ENCODE data around the gene OTUD7B.
"Not testable (repeated sequence)": the region's sequence is repeated elsewhere in the genome, so short reads cannot be mapped to it uniquely, and the experiment has no call there.

The OTUD7B gene

GRCh38 chr1:150002217-150002616, 8.3 kb downstream of the OTUD7B start:
- no peak for DNase-seq (ENCODE audit: low spot score)

- no peak for DNase-seq (ENCODE audit: low spot score)
Measured at GRCh38 chr1:150001415-150001814, 9.1 kb downstream of the OTUD7B start.

- no peak for DNase-seq (ENCODE audit: low spot score)
Measured at GRCh38 chr1:149997585-149998262, 12.8 kb downstream of the OTUD7B start.

GRCh38 chr1:149995927-149996326, 14.6 kb downstream of the OTUD7B start:
- no peak for DNase-seq (ENCODE audit: low spot score)

- no peak for DNase-seq (ENCODE audit: low spot score)
Measured at GRCh38 chr1:149993764-149994163, 16.8 kb downstream of the OTUD7B start.

- DNase-seq (ENCODE audit: low spot score) = no peak
Measured at GRCh38 chr1:149993181-149993580, 17.3 kb downstream of the OTUD7B start.

- DNase-seq (ENCODE audit: low spot score) = no peak
Measured at GRCh38 chr1:149987297-149987595, 23.3 kb downstream of the OTUD7B start.

- DNase-seq (ENCODE audit: low spot score) = no peak
Measured at GRCh38 chr1:149986486-149987296, 23.8 kb downstream of the OTUD7B start.

- no peak for DNase-seq (ENCODE audit: low spot score)
Measured at GRCh38 chr1:149979972-149980540, 30.5 kb downstream of the OTUD7B start.

GRCh38 chr1:149979245-149979971, 31.1 kb downstream of the OTUD7B start:
- DNase-seq (ENCODE audit: low spot score) = no peak

GRCh38 chr1:149978547-149979023, 31.9 kb downstream of the OTUD7B start:
- DNase-seq (ENCODE audit: low spot score) = no peak

- DNase-seq (ENCODE audit: low spot score) = no peak
Measured at GRCh38 chr1:149977345-149977744, 33.2 kb downstream of the OTUD7B start.

GRCh38 chr1:149972547-149972946, 38.0 kb downstream of the OTUD7B start:
- no peak for DNase-seq (ENCODE audit: low spot score)

GRCh38 chr1:149967646-149968045, 42.9 kb downstream of the OTUD7B start:
- no peak for DNase-seq (ENCODE audit: low spot score)

GRCh38 chr1:149967041-149967440, 43.5 kb downstream of the OTUD7B start:
- DNase-seq (ENCODE audit: low spot score) = no peak

GRCh38 chr1:149966405-149966804, 44.1 kb downstream of the OTUD7B start:
- no peak for DNase-seq (ENCODE audit: low spot score)

- DNase-seq (ENCODE audit: low spot score) = peak; percentile 2
Measured at GRCh38 chr1:149965440-149965839, 45.1 kb downstream of the OTUD7B start.

- DNase-seq (ENCODE audit: low spot score) = no peak
Measured at GRCh38 chr1:149963358-149963757, 47.2 kb downstream of the OTUD7B start.

GRCh38 chr1:149962736-149963135, 47.8 kb downstream of the OTUD7B start:
- DNase-seq (ENCODE audit: low spot score) = no peak

GRCh38 chr1:149962039-149962647, 48.4 kb downstream of the OTUD7B start:
- peak; percentile 73 for DNase-seq (ENCODE audit: low spot score)

- not testable (repeated sequence) for DNase-seq (ENCODE audit: low spot score)
Measured at GRCh38 chr1:149957548-149957947, 53.0 kb downstream of the OTUD7B start.

GRCh38 chr1:149949911-149950310, 60.6 kb downstream of the OTUD7B start:
- DNase-seq (ENCODE audit: low spot score) = no peak

Measured in CD4-positive, alpha-beta T cell treated with Interleukin-2 at 100 ng/mL for 4 hours (primary cell).